MCF 10A (cell line): ENCODE measurements around the gene PIEZO1. TPM values are rescaled to one million over a fixed set of nuclear protein-coding genes. Genes with fewer than 3 reads are reported as not detected.

Experiments
- BruUV-seq: library from RNA; stranded (reverse); fragments of 400-500 nt; replicated peaks from 2 replicates; lab custom pipeline; 2021; lab: Mats Ljungman, UMichigan
- CTCF ChIA-PET: fragments of 300-600 bp; sonication (Branson Sonifier 250); formaldehyde crosslinking; extraction: SDS; loops from one replicate; lab custom pipeline; 2021; ENCODE audit warnings: antibody characterized with exemption, inconsistent platforms; lab: Yijun Ruan, JAX
- POLR2A ChIA-PET: fragments of 300-600, 350-650 bp; sonication (Branson Sonifier 250); formaldehyde crosslinking; extraction: SDS; loops from one replicate; lab custom pipeline; 2020; ENCODE audit warnings: antibody characterized with exemption, inconsistent platforms; lab: Yijun Ruan, JAX
- DNase-seq: peaks from one replicate; pipeline ENCODE4 v3.0.0-alpha.2; 2018; ENCODE audit not compliant: unreplicated experiment
- H3K27ac Mint-ChIP-seq: one replicate; pipeline ENCODE4 v1.8.0; 2022; ENCODE audit warnings: mild to moderate bottlenecking, low read depth, mixed read lengths; ENCODE audit not compliant: unreplicated experiment
- H3K27me3 Mint-ChIP-seq: one replicate; pipeline ENCODE4 v1.8.0; 2022; ENCODE audit warnings: mixed read lengths; ENCODE audit not compliant: insufficient read depth, unreplicated experiment
- H3K36me3 Mint-ChIP-seq: one replicate; pipeline ENCODE4 v1.8.0; 2022; ENCODE audit warnings: mild to moderate bottlenecking, moderate library complexity, mixed read lengths; ENCODE audit not compliant: insufficient read depth, unreplicated experiment
- H3K4me1 Mint-ChIP-seq: one replicate; pipeline ENCODE4 v1.8.0; 2022; ENCODE audit warnings: mixed read lengths; ENCODE audit not compliant: insufficient read depth, unreplicated experiment
- H3K4me3 Mint-ChIP-seq: one replicate; pipeline ENCODE4 v1.8.0; 2022; ENCODE audit warnings: mild to moderate bottlenecking, moderate library complexity, mixed read lengths; ENCODE audit not compliant: unreplicated experiment
- H3K9me3 Mint-ChIP-seq: one replicate; pipeline ENCODE4 v1.8.0; 2022; ENCODE audit warnings: mixed read lengths; ENCODE audit not compliant: unreplicated experiment
- CTCF ChIP-seq: fragments of 200-600 bp; IDR thresholded peaks from one replicate; pipeline ENCODE4 v1.8.0; 2022; ENCODE audit warnings: antibody characterized with exemption, mild to moderate bottlenecking; ENCODE audit not compliant: unreplicated experiment
- intact Hi-C: fragments of 100-400 bp; cut with micrococcal nuclease; formaldehyde crosslinking; loops from 2 replicates; pipeline ENCODE4 v1.14.1; 2022
- total RNA-seq: library from RNA; stranded (reverse); gene quantifications from 2 replicates; pipeline ENCODE4 v1.2.3, GENCODE V29; 2022

The PIEZO1 gene
- total RNA-seq, 1 experiment from 2014 or later, result 193 TPM

GRCh38 chr16:88777471-88778270, 7.3 kb downstream of the PIEZO1 start:
- no peaks in the 10 kb centered on the region for H3K9me3 Mint-ChIP-seq
- H3K27me3 Mint-ChIP-seq, result no peaks in the 10 kb centered on the region
- BruUV-seq, result no TSS peak
- peaks cover 21% of the 10 kb centered on the region for H3K4me1 Mint-ChIP-seq
- DNase-seq, result no peak
- H3K4me3 Mint-ChIP-seq, result no peak overlapping the region
- POLR2A ChIA-PET, result no interaction called here
- CTCF ChIA-PET, result interaction anchor here (0.6 to 1.2 kb wide), 3 partner anchors 40 to 270 kb away, joined by 3 to 4 read pairs (median 4); no protein-coding TSS in a partner anchor
- H3K27ac Mint-ChIP-seq, result no peak overlapping the region
- intact Hi-C loops, result no loop called here
- TF ChIP-seq CTCF, result no peak
- H3K36me3 Mint-ChIP-seq, result peaks cover 11% of the 10 kb centered on the region

GRCh38 chr16:88775825-88776224, 9.2 kb downstream of the PIEZO1 start:
- no peaks in the 10 kb centered on the region for H3K9me3 Mint-ChIP-seq
- ChIA-PET CTCF (interaction anchor here (0.6 to 0.7 kb wide), 2 partner anchors 23 to 513 kb away, joined by 3 to 6 read pairs; no protein-coding TSS in a partner anchor), POLR2A (no interaction called here)
- H3K4me3 Mint-ChIP-seq, result no peak overlapping the region
- no peak for DNase-seq
- H3K27me3 Mint-ChIP-seq, result no peaks in the 10 kb centered on the region
- intact Hi-C loops, result no loop called here
- TF ChIP-seq CTCF, result no peak
- BruUV-seq, result no TSS peak
- peaks cover 10% of the 10 kb centered on the region for H3K4me1 Mint-ChIP-seq
- no peak overlapping the region for H3K27ac Mint-ChIP-seq
- H3K36me3 Mint-ChIP-seq, result peaks cover 17% of the 10 kb centered on the region

- no peak for TF ChIP-seq CTCF
- intact Hi-C loops, result no loop called here
- POLR2A ChIA-PET, result no interaction called here
- DNase-seq, result no peak
- CTCF ChIA-PET, result interaction anchor here (1.1 to 4.2 kb wide), 2 partner anchors 8 to 38 kb away, joined by 3 to 19 read pairs; no protein-coding TSS in a partner anchor
- Mint-ChIP-seq H3K36me3 (peaks cover 17% of the 10 kb centered on the region), H3K27ac (no peak overlapping the region), H3K4me3 (no peak overlapping the region), H3K9me3 (no peaks in the 10 kb centered on the region), H3K4me1 (peaks cover 20% of the 10 kb centered on the region), H3K27me3 (no peaks in the 10 kb centered on the region)
- no TSS peak for BruUV-seq
Measured at GRCh38 chr16:88774544-88775393, 10.3 kb downstream of the PIEZO1 start.

- DNase-seq, result no peak
- Mint-ChIP-seq H3K36me3 (peaks cover 22% of the 10 kb centered on the region), H3K27me3 (no peaks in the 10 kb centered on the region), H3K27ac (no peak overlapping the region), H3K4me3 (no peak overlapping the region), H3K9me3 (no peaks in the 10 kb centered on the region), H3K4me1 (peaks cover 30% of the 10 kb centered on the region)
- no TSS peak for BruUV-seq
- intact Hi-C loops, result no loop called here
- ChIA-PET CTCF (interaction anchor here (0.7 to 4.2 kb wide), 3 partner anchors 8 to 779 kb away, joined by 3 to 19 read pairs (median 3); no protein-coding TSS in a partner anchor), POLR2A (interaction anchor here (4.7 kb wide), 1 partner anchor 8 kb away, joined by 57 read pairs; no protein-coding TSS in a partner anchor)
- no peak for TF ChIP-seq CTCF
Measured at GRCh38 chr16:88773812-88774291, 11.2 kb downstream of the PIEZO1 start.
